ENCODE results near the gene RECQL5. TPM values are rescaled to one million over a fixed set of nuclear protein-coding genes. Genes with fewer than 3 reads are reported as not detected.

RECQL5 gene
- total RNA-seq, 4 donors from 2014 or later, result 25.1 to 82.8 (median 34.0) TPM

- DNase-seq, result no peak
- peaks cover 0 to 38% (median 0%) of the 10 kb centered on the region in 3 donors for H3K36me3 ChIP-seq
- no peak overlapping the region for H3K4me3 ChIP-seq
- H3K4me1 ChIP-seq, result peaks cover 18 to 85% (median 29%) of the 10 kb centered on the region in 3 donors
- 55 to 62% methylated on average over 3 to 7 of the region's 17 CpGs for WGBS, 2 donors
- intact Hi-C loops (cut with DNase I), result no loop called here
- no peaks in the 10 kb centered on the region for H3K27me3 ChIP-seq
- H3K9me3 ChIP-seq, result no peaks in the 10 kb centered on the region
- TF ChIP-seq POLR2A (IDR thresholded peaks at IDR 0.05) (no peak), CTCF (IDR thresholded peaks at IDR 0.05) (no peak)
- H3K27ac ChIP-seq, result peak overlapping the region; percentile 77 to 89 (median 84)
Observed at GRCh38 chr17:75642784-75643642, 23.9 kb downstream of the RECQL5 start.

GRCh38 chr17:75642182-75642783, 24.7 kb downstream of the RECQL5 start:
- no peak for DNase-seq
- peak overlapping the region in 1 of 4 donors; percentile 48 for H3K4me3 ChIP-seq

GRCh38 chr17:75641343-75641742, 25.6 kb downstream of the RECQL5 start:
- Histone ChIP-seq H3K27ac (peak overlapping the region; percentile 77 to 89 (median 84)), H3K4me3 (peak overlapping the region in 3 of 4 donors; percentile 43 to 49 (median 48)), H3K9me3 (no peaks in the 10 kb centered on the region), H3K27me3 (no peaks in the 10 kb centered on the region), H3K36me3 (peaks cover 0 to 28% (median 0%) of the 10 kb centered on the region in 3 donors), H3K4me1 (peaks cover 18 to 90% (median 29%) of the 10 kb centered on the region in 3 donors)
- TF ChIP-seq POLR2A (IDR thresholded peaks at IDR 0.05), result no peak
- no peak for TF ChIP-seq CTCF (IDR thresholded peaks at IDR 0.05)
- intact Hi-C loops (cut with DNase I), result no loop called here
- 77 to 100% methylated on average over 4 of the region's 9 CpGs for WGBS, 2 donors
- DNase-seq, result no peak

More at GRCh38 chr17:75642182-75642783, 24.7 kb downstream of the RECQL5 start:
- Histone ChIP-seq H3K27me3 (no peaks in the 10 kb centered on the region), H3K27ac (peak overlapping the region; percentile 77 to 89 (median 84)), H3K4me1 (peaks cover 18 to 89% (median 29%) of the 10 kb centered on the region in 3 donors), H3K36me3 (peaks cover 0 to 31% (median 0%) of the 10 kb centered on the region in 3 donors), H3K9me3 (no peaks in the 10 kb centered on the region)
- 47 to 57% methylated on average over 4 to 7 of the region's 7 CpGs for WGBS, 2 donors
- intact Hi-C loops (cut with DNase I), result no loop called here
- no peak for TF ChIP-seq POLR2A (IDR thresholded peaks at IDR 0.05)
- no peak for TF ChIP-seq CTCF (IDR thresholded peaks at IDR 0.05)

- H3K36me3 ChIP-seq, result peaks cover 0 to 29% (median 0%) of the 10 kb centered on the region in 3 donors
- DNase-seq, result no peak
- no peaks in the 10 kb centered on the region for H3K27me3 ChIP-seq
- peaks cover 18 to 83% (median 25%) of the 10 kb centered on the region in 3 donors for H3K4me1 ChIP-seq
- no peaks in the 10 kb centered on the region for H3K9me3 ChIP-seq
- H3K4me3 ChIP-seq, result peak overlapping the region; percentile 25 to 49 (median 46)
- 92 to 100% methylated on average over 5 to 7 of the region's 13 CpGs for WGBS, 2 donors
- peak overlapping the region; percentile 77 to 89 (median 84) for H3K27ac ChIP-seq
- TF ChIP-seq CTCF (IDR thresholded peaks at IDR 0.05) (no peak), POLR2A (IDR thresholded peaks at IDR 0.05) (no peak)
- intact Hi-C loops (cut with DNase I), result no loop called here
Observed at GRCh38 chr17:75640556-75641119, 26.3 kb downstream of the RECQL5 start.
